Inflammatory macrophage (primary cell): ENCODE results near the gene CSMD2.
A peak's percentile ranks its signal among the peaks of the same experiment; 100 is the strongest.
"Not testable (repeated sequence)": the region's sequence is repeated elsewhere in the genome, so short reads cannot be mapped to it uniquely, and the experiment has no call there.

ENCODE experiments used
- DNase-seq, 2 donors: peaks; one replicate each; pipeline ENCODE4 v3.0.0-alpha.2; 2020 to 2022

Gene CSMD2

DNA sequence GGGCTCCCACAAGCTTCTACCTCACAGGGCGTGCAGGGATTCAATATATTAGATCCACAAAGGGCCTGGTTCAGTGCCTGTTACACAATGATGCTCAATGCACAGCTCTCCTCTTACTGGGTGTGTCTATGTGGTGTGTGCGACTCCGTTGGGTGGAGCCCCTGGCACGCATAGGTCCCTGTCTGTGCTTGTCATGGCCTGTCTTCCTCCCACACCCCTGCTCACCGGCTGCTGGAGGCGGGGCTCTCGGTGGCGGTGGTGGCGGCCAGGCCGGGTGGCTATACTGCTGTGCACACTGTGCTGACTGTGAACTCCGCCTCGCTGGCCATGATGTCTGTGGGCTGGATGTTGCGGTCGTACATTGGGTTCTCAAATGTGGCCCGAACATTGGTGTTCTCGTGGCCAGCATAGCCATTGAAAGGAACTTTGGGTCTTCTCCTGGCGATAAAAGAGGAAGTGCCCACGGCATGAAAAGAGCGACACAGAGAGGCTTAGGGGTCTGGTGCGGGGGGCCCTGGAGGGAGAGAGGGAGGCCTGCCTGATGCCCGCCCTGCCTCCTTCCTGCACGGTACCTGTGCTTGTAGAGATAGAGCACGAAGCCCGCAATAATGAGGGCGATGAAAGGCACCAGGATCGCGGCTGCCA is 645.7 kb downstream of the CSMD2 start:
- no peak for DNase-seq

- no peak for DNase-seq
These were observed 647.3 kb downstream of the CSMD2 start for GRCh38 chr1:33517596-33518250.

DNA sequence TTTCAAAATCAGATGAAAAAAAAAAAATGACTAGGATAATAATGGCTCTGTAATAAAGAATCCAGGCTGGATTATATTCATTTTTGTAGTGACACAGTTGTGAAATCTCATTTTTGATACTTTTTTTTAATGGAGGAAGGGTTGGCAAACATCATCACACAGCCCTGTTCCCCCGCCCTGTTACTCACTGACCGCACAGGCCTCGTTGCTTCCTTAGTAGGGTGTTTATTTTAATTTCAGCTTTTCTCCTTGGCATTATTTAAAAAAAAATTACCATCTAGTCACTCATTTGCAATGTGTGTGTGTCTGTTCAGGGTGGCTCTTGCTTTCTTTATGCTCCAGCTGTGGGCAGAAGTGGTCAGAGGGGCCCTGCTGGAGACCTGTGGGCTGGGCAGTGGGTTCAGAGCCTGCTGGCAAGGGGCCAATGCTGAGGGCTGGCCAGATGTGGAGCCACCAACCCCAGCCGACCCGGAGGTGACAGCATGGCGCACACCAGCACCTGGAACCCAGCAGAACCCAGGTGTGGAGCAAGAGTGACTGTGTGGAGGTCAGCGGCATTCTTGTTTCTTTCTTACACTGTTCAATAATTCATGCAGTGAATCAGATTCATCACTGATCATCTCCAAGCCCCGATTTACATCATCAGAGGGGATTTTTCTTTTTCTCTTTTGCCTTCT is 648.0 kb downstream of the CSMD2 start:
- DNase-seq = no peak

DNA sequence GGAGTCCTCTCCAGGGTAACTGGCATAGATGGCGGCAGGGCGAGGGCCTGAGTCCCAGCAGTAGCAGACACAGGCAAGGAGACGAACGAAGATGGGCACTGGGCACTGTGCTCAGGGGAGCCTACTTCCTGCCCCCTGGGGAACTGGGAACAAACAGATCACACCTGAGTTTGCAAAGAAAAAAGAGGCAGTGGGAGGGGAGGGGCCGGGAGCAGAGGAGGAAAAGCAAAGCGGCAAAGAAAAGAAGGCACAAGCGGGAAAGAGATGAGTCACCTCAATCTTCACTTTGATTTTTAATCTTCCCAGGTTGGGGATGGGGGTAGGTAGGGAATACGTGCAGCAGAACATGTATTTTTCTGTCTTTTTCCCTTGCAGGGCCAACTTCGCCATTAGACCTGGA is 648.6 kb downstream of the CSMD2 start:
- DNase-seq = no peak

DNA sequence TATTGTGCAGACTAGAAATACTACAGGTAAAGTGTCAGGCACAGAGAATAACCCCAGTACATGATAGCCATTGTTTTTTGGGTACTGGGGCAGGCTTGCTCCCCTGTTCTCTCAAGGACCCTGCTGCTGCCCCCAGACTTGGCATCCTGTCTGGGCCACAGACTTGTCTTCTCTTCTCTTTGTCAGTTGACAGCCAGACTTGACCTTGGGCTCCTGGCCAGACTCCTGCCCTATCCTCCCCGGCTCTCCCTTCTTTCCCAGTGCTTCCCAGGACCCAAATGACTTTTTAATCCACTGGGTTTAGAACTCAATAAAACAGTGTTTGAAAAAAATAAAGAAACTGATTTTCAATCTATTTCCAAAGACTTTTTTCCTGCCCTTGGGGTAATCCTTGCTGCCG is 649.4 kb downstream of the CSMD2 start:
- no peak for DNase-seq

DNA sequence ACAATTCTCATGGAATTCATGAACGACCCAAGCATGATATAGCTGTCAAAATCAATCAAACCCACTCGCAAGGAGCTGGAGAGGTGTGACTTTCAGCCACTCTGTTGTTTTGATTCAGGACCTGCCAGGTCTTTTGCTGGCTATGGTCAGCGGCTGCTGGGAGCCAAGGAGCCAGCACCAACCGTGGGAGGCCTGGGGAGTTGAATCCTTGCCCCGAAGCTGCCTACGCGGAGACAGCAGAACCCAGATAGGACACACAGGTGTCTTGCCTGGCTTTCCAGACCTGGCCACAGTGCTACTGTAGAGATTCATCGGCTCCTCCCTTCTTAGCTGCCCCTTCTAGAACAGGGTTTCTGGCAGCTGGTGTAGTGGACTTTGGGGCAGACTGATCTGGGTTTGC is 649.9 kb downstream of the CSMD2 start:
- no peak for DNase-seq

GRCh38 chr1:33512226-33513011 is 652.6 kb downstream of the CSMD2 start:
- DNase-seq = no peak

- not testable (repeated sequence) for DNase-seq
These were observed 655.8 kb downstream of the CSMD2 start for GRCh38 chr1:33509276-33509675.

DNA sequence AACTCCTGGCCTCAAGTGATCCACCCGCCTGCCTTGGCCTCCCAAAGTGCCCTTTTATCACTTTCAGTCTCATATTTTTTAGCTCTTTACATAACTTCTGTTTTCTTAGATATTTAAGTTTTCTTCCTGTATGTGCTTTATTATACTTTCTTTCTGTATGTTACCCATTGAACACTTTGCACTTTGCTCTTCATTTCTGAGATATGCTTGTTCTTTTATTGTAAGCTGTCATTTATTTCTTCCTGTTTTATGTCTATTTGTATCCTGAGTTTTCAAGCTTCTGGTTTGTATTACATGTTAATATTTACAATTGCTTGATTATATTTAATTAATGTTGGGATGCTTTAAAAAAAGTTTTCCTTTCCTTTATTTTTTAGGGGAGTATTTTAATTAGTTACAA is 656.9 kb downstream of the CSMD2 start:
- no peak for DNase-seq

DNA sequence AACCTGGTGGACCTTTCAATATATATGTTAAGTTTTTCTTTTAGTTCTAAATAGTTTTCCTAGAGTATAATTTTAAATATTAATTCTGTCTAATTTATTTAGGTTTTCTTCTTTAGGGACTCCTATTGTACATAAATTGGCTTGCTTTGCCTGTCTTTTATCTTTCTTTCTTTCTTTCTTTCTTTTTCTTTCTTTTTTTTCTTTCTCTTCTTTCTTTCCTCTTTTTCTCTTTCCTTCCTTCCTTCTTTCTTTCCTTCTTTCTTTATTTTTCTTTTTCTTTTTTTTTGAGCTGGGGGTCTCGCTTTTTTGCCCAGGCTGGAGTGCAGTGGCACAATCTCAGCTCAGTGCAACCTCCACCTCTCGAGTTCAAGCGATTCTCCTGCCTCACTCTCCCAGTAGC is 657.4 kb downstream of the CSMD2 start:
- no peak for DNase-seq

DNA sequence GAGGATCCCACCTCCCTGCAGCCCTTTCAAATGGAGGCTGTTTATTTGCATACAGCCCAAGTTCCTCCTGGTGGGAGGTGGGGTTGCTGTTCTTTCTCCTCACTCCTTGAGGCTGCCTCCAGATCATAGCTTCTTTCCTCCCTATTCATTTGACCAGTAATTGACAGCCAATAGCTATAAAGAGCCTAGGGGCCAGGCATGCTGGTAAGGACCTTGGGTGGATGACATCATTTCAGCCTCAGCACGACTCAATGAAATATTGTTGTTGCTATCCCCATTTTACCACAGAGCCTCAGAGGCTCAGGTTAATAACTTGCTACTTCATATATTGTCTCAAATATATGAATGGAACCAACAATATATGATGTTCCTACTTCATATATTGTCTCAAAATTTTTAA is 661.5 kb downstream of the CSMD2 start:
- DNase-seq = no peak

DNA sequence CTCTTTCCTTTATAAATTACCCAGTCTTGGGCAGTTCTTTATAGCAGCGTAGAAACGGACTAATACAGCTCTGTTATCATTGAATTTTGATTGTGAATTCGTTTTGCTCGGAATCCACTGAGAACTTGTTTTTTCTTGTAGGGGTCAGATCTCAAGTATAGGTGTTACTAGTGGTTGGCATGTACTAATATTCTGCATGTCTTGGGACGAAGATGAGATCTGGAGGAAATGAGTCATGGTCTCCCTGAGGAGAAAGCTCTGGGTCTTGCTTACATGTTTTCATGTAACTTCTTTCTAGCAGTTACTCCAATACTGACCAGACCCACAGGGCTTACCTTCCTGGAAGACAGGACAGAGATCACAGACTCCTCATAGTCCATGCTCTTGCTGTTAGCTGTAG is 662.3 kb downstream of the CSMD2 start:
- no peak for DNase-seq

DNA sequence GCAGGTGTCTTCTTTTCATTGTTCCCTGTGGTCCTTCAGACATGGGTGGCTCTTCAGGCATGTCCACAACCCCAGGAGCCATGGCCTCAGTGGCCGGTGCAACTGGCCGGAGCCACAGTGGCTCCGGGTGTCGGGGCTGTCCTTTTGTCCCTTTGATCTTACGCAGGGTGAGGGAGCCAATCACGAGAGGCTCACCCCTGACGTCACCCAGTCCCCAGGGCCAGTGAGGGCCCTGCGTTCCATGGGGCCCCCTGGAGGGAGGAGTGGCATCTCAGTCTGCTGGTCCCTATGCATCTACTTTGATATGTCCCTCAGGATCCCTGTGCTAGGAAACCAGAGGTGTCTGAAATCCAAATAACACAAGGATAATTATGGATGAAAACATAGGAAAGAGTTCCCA is 663.3 kb downstream of the CSMD2 start:
- no peak for DNase-seq

DNA sequence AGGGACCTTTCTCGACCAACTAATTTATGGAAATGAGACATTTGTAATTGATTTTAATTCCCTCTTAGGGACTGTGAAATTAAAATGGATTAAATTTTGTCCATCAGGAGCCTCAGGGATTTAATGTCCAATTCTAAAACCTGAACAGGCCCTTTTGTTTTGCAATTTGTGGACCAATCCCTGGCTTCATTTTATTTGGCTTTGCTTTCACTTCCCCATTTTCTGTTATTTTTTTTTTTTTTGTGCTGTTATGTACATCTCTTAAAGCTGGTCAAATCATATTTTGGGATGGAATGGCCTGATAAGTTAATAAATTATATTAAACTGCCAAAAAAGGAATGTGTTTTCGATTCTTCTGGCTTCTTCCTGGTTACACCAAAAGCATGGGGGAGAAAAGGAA is 663.7 kb downstream of the CSMD2 start:
- peak in 1 of 2 donors; percentile 57 for DNase-seq

- DNase-seq = no peak
These were observed 664.5 kb downstream of the CSMD2 start for GRCh38 chr1:33500547-33500946.

DNA sequence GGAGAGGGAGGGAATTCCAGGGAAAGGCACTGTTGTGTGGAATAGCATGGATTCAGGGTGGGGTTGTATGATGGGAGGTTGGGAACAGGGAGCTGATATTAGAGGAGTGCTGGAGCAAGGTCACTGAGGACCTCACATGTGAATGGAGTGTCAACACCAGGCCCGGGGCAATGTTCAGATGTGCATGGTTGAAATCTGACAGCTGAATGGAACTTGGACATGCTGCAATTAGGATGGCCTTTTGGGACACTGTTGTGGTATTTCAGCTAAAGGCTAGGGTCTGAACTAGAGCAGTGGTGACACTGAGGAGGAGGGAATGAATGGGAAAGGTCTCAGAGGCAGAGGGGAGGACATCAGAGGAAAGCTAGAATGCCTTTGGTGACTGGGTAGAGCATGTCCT is 667.6 kb downstream of the CSMD2 start:
- no peak for DNase-seq

DNA sequence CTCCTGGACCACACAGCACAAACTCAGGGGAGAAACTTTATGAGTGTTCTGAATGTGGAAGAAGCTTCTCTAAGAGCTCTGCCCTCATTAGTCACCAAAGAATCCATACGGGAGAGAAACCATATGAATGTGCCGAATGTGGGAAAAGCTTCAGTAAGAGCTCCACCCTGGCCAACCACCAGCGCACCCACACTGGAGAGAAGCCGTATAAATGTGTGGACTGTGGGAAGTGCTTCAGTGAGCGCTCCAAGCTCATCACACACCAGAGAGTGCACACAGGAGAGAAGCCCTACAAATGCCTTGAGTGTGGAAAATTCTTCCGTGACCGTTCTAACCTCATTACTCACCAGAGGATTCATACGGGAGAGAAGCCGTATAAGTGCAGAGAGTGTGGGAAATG is 670.1 kb downstream of the CSMD2 start:
- DNase-seq = no peak

DNA sequence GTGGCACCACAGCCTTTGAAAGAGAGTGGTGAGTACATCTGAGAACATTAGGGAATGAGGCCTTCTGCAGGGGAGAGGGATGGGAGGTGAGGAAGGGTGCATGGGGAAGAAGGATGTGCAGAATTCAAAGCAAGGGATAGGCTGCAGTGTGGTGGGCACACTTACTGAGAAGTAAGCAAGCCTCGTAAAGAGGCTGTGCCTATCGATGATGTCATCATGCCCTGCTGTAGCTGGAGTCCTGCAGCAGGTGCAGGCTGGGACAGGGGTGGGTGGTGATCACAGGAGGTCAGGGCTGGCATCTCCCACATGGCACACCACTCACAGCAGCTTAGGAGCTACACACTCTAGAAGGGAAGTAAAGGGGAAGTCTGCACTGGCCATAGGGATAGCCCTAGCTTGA is 676.4 kb downstream of the CSMD2 start:
- no peak for DNase-seq

- DNase-seq = no peak
These were observed 682.6 kb downstream of the CSMD2 start for GRCh38 chr1:33482412-33482811.

DNA sequence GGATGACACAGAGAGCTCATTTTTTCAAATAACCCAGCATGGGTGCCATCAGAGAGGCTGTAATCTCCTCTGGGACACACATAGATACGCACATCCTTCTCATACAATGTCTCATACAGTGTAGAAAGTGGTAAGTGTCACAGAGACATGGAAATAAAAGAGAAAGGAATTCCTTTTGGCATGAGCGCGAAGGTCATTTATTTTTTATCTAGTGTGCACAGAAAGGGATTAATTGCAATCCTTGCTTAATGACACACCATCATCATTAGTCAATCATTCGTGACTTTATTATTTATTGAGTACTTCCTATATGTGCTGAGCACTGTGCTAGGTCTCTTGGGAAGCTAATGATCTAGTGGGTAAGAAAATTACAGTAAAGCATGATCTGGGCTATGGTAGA is 687.6 kb downstream of the CSMD2 start:
- DNase-seq = no peak

GRCh38 chr1:33473900-33474299 is 691.1 kb downstream of the CSMD2 start:
- no peak for DNase-seq

- peak; percentile 96 to 97 for DNase-seq
These were observed 692.6 kb downstream of the CSMD2 start, which contains the start of gene ZSCAN20 for GRCh38 chr1:33472269-33472980. Gene ZSCAN20 (plus strand): TSS chr1:33472645. CDS start chr1:33479289, 6,644 bp downstream.

GRCh38 chr1:33471416-33471815 is 693.6 kb downstream of the CSMD2 start:
- no peak for DNase-seq
